ENCODE data around the gene GATAD2A. TPM values are rescaled to one million over a fixed set of nuclear protein-coding genes. Genes with fewer than 3 reads are reported as not detected.

Gene GATAD2A
- total RNA-seq, 1 experiment from 2014 or later = 126 TPM

DNA sequence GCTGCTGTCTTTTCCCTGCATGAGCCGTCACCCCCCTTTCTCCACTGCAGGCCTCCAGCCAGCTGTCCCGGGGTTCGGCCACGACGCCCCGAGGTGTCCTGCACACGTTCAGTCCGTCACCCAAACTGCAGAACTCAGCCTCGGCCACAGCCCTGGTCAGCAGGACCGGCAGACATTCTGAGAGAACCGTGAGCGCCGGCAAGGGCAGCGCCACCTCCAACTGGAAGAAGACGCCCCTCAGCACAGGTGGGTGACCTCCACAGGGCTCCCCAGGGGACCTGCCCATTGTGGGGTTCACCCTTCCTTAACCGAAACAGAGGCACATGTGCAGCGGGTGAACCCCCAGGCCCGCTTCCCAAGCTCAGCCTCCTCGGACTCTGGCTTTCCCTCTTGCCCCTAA, 96.8 kb downstream of the GATAD2A start:
- DNase-seq = no peak
- intact Hi-C loops (cut with micrococcal nuclease; ENCODE audit: unreplicated experiment) = no loop called here
- no peak overlapping the region for H3K27ac Mint-ChIP-seq (ENCODE audit: unreplicated experiment)
- H3K4me1 ChIP-seq = no peaks in the 10 kb centered on the region
- no peaks in the 10 kb centered on the region for H3K27me3 ChIP-seq (replicated peaks; ENCODE audit: control insufficient read depth, insufficient read depth, low read length)
- no peaks in the 10 kb centered on the region for H3K4me1 Mint-ChIP-seq (ENCODE audit: low read depth, unreplicated experiment)
- peaks cover 89% of the 10 kb centered on the region for H3K36me3 Mint-ChIP-seq (ENCODE audit: insufficient read depth, unreplicated experiment)
- CTCF ChIA-PET = no interaction called here
- POLR2A ChIA-PET = no interaction called here
- TF ChIP-seq, protein P1, sequence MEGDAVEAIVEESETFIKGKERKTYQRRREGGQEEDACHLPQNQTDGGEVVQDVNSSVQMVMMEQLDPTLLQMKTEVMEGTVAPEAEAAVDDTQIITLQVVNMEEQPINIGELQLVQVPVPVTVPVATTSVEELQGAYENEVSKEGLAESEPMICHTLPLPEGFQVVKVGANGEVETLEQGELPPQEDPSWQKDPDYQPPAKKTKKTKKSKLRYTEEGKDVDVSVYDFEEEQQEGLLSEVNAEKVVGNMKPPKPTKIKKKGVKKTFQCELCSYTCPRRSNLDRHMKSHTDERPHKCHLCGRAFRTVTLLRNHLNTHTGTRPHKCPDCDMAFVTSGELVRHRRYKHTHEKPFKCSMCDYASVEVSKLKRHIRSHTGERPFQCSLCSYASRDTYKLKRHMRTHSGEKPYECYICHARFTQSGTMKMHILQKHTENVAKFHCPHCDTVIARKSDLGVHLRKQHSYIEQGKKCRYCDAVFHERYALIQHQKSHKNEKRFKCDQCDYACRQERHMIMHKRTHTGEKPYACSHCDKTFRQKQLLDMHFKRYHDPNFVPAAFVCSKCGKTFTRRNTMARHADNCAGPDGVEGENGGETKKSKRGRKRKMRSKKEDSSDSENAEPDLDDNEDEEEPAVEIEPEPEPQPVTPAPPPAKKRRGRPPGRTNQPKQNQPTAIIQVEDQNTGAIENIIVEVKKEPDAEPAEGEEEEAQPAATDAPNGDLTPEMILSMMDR (IDR thresholded peaks at IDR 0.05; ENCODE audit: insufficient read depth in 1 of 2, low read depth in 1 of 2, low read length in 1 of 2, severe bottlenecking in 1 of 2, unreplicated experiment in 1 of 2) = no peak
- H3K4me3 ChIP-seq (ENCODE audit: low read depth, low read length) = no peak overlapping the region
- H3K27me3 Mint-ChIP-seq (ENCODE audit: insufficient read depth, unreplicated experiment) = no peaks in the 10 kb centered on the region
- H3K36me3 ChIP-seq (ENCODE audit: control insufficient read depth, insufficient read depth, low read length) = peaks cover 1% of the 10 kb centered on the region
- H3K9me3 Mint-ChIP-seq (ENCODE audit: unreplicated experiment) = no peaks in the 10 kb centered on the region
- H3K4me3 Mint-ChIP-seq (ENCODE audit: unreplicated experiment) = no peak overlapping the region
- no peaks in the 10 kb centered on the region for H3K9me3 ChIP-seq
- no TSS peak for BruUV-seq (replicated peaks)

DNA sequence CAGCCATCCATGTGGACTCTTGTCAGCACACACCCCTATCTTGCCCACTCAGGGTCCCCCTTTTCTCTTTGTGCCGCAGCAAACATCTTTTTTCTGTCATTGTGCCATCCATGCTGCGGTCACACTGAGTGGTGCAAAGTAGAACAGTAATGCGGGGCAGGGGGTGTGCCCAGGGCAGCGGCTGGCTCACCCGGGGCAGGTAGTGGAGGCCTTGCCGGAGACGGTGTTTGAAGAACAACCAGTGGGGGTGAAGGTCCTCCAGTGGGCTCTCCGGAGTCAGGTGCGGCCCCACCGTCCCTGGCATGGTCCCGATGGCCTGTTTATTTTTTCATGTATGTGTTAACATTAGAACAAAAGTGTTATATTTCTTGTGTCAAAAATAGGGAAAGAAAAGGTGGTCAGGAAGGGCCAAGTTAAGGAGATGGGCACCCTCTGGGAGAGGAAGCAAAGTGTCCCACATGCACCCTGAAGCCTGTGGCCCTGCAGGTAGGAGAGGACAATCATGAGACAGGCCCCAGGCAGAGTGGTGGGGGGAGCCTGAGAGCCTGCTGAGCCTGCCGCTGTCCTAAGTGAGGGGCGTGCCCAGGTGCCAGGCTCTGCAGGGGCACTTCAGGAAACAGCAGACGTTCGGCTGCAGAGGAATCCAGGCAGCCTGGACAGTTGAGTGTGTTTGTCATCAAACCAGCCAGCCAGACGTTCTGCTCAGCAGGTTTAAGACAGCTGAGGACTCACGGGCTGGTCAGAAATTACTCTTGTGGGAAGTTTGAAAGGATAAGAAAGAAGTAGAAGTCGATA, 97.5 kb downstream of the GATAD2A start:
- Histone ChIP-seq H3K4me3 (ENCODE audit: low read depth, low read length) (no peak overlapping the region), H3K9me3 (no peaks in the 10 kb centered on the region), H3K36me3 (ENCODE audit: control insufficient read depth, insufficient read depth, low read length) (no peaks in the 10 kb centered on the region; the same call in 1 of the 2 replicates), H3K27me3 (replicated peaks; ENCODE audit: control insufficient read depth, insufficient read depth, low read length) (no peaks in the 10 kb centered on the region), H3K4me1 (no peaks in the 10 kb centered on the region)
- CTCF ChIA-PET = no interaction called here
- Mint-ChIP-seq H3K4me3 (ENCODE audit: unreplicated experiment) (no peak overlapping the region), H3K9me3 (ENCODE audit: unreplicated experiment) (no peaks in the 10 kb centered on the region), H3K36me3 (ENCODE audit: insufficient read depth, unreplicated experiment) (peaks cover 92% of the 10 kb centered on the region), H3K27ac (ENCODE audit: unreplicated experiment) (no peak overlapping the region), H3K27me3 (ENCODE audit: insufficient read depth, unreplicated experiment) (no peaks in the 10 kb centered on the region), H3K4me1 (ENCODE audit: low read depth, unreplicated experiment) (no peaks in the 10 kb centered on the region)
- intact Hi-C loops (cut with micrococcal nuclease; ENCODE audit: unreplicated experiment) = no loop called here
- TF ChIP-seq, protein P1 (IDR thresholded peaks at IDR 0.05; ENCODE audit: insufficient read depth in 1 of 2, low read depth in 1 of 2, low read length in 1 of 2, severe bottlenecking in 1 of 2, unreplicated experiment in 1 of 2) = no peak
- POLR2A ChIA-PET = no interaction called here
- BruUV-seq (replicated peaks) = no TSS peak
- no peak for DNase-seq

DNA sequence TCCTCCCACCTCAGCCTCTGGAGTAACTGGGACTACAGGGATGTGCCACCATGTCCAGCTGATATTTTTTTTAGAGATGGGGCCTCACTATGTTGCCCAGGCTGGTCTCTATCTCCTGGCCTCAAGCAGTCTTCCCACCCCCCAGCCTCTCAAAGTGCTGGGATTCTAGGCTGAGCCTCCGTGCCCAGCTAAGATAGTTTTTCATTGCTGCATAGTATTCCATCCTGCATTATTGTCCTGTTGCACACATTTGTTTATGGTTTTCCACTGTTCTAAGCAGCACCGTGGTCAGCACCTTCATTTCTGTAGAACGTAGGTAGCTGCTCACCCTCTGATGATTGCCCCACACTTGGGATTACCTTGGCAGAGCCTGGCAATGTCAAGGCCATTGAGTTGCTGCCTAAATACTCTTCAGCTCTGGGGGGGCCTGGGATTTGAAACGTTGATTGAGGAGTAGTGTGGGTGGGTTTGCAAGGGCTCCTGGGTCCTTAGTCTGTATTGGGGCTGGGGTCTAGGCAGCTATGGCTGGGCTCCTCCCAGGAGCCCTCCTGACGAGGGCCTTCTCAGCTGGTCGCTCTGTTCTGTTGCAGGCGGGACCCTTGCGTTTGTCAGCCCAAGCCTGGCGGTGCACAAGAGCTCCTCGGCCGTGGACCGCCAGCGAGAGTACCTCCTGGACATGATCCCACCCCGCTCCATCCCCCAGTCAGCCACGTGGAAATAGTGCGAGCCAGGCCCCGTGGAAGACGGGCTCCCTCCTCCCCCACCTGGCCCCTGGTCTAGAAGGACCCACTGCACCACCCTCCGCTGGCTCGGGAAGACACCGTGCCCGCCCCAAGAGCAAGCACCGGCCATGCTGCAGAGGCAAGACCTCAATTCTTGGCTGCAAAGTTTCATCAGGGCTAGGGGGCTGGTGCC, 99.5 kb downstream of the GATAD2A start:
- POLR2A ChIA-PET = interaction anchor here (0.6 kb wide), 1 partner anchor 11 kb away, joined by 6 read pairs; no protein-coding TSS in a partner anchor
- Mint-ChIP-seq H3K27me3 (ENCODE audit: insufficient read depth, unreplicated experiment) (no peaks in the 10 kb centered on the region), H3K9me3 (ENCODE audit: unreplicated experiment) (no peaks in the 10 kb centered on the region), H3K27ac (ENCODE audit: unreplicated experiment) (no peak overlapping the region), H3K4me3 (ENCODE audit: unreplicated experiment) (no peak overlapping the region), H3K4me1 (ENCODE audit: low read depth, unreplicated experiment) (no peaks in the 10 kb centered on the region), H3K36me3 (ENCODE audit: insufficient read depth, unreplicated experiment) (peaks cover 95% of the 10 kb centered on the region)
- TF ChIP-seq, protein P1 (IDR thresholded peaks at IDR 0.05; ENCODE audit: insufficient read depth in 1 of 2, low read depth in 1 of 2, low read length in 1 of 2, severe bottlenecking in 1 of 2, unreplicated experiment in 1 of 2) = no peak
- no peaks in the 10 kb centered on the region for H3K4me1 ChIP-seq
- no peaks in the 10 kb centered on the region for H3K9me3 ChIP-seq
- intact Hi-C loops (cut with micrococcal nuclease; ENCODE audit: unreplicated experiment) = no loop called here
- no peak overlapping the region for H3K4me3 ChIP-seq (ENCODE audit: low read depth, low read length)
- no peaks in the 10 kb centered on the region for H3K27me3 ChIP-seq (replicated peaks; ENCODE audit: control insufficient read depth, insufficient read depth, low read length)
- no TSS peak for BruUV-seq (replicated peaks)
- DNase-seq = no peak
- H3K36me3 ChIP-seq (ENCODE audit: control insufficient read depth, insufficient read depth, low read length) = no peaks in the 10 kb centered on the region; the same call in 1 of the 2 replicates
- CTCF ChIA-PET = no interaction called here
